Left ventricle myocardium inferior (tissue), 1 donor: Measurements from ENCODE around the gene TFAP2B. TPM values are rescaled to one million over a fixed set of nuclear protein-coding genes. Genes with fewer than 3 reads are reported as not detected.
A peak's percentile ranks its signal among the peaks of the same experiment; 100 is the strongest.

Experiments used
- DNase-seq: peaks from one replicate; pipeline ENCODE4 v3.0.0-alpha.2; 2020
- H3K27ac ChIP-seq: fragments of 200-600 bp; replicated peaks from 2 replicates; pipeline ENCODE4 v1.8.0; 2021
- H3K27me3 ChIP-seq: fragments of 200-600 bp; 2 replicates; pipeline ENCODE4 v1.8.0; 2021; ENCODE audit warnings: low read depth
- H3K36me3 ChIP-seq: fragments of 200-600 bp; 2 replicates; pipeline ENCODE4 v1.8.0; 2021
- H3K4me1 ChIP-seq: fragments of 200-600 bp; 2 replicates; pipeline ENCODE4 v1.8.0; 2021
- H3K4me3 ChIP-seq: fragments of 200-600 bp; 2 replicates; pipeline ENCODE4 v1.8.0; 2021; ENCODE audit warnings: mild to moderate bottlenecking, moderate library complexity
- H3K9me3 ChIP-seq: fragments of 200-600 bp; replicated peaks from 2 replicates; pipeline ENCODE4 v1.8.0; 2021
- CTCF ChIP-seq: fragments of 200-600 bp; IDR thresholded peaks from 2 replicates; pipeline ENCODE4 v1.8.0; 2021; ENCODE audit warnings: antibody characterized with exemption, mild to moderate bottlenecking, borderline replicate concordance
- intact Hi-C: fragments of 100-400 bp; cut with micrococcal nuclease; formaldehyde crosslinking; loops from one replicate; pipeline ENCODE4 v1.11.0; 2022
- total RNA-seq: library from RNA; stranded (reverse); fragmentation: NEBNext Ultra II Directional; extraction: Animal tissue kit (Norgen Biotek cat#: 25700); gene quantifications from one replicate; pipeline ENCODE4 v1.2.1, GENCODE V29; 2021
- donor health status: DM: no; HTN: yes; CAD: no; lungs with severe emphysema.

TFAP2B gene
- total RNA-seq, 1 donor from 2014 or later: not detected

DNA sequence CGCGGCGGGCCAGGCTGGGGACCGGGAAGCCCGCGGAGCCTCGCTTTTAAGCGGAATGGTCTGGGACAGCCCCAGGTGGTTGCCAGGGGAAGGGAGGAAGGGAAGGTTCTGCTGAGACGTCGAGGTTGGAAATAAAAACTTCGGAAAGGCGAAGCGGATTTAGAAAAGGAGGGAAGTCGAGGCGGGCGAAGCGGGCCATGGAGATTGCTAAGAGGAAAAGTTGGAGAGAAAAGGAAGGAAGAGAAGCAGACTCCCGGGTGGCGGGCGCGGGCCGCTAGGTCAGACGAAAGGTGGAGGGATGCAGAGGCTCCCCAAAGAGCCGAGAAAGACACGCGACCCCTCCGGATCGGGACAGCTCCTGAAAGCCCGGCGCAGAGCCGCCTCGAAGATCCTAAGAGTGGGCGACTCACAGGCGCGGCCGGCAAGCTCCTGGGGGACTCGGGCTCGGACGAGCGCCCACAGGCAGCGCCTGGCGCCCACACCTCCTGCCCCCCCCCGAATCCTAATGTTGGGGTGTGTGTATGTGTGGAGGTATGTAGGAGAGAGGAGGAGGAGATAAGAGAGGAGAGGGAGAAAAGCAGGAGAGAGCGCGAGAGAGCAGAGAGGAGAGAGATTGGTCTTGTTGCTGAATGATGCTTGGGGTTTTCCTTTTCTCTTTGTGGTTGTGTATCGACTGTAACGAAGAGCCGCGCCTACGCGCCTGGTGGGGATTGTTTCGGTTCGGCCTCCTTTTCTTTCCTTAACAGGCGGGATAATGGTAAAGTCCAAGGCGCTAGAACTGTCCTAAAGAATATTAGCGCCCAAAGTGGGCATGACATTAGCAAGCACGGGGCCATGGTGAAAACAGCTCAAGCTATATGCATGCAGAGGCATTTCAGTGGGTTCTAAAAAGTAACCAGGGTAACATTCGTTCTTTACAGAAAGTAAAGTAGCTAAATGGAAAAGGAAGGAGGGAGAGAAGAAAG, 1.5 kb downstream of the TFAP2B start:
- no peaks in the 10 kb centered on the region for H3K36me3 ChIP-seq
- H3K27me3 ChIP-seq: peaks cover 100% of the 10 kb centered on the region
- H3K27ac ChIP-seq: no peak overlapping the region
- DNase-seq: no peak
- H3K9me3 ChIP-seq: no peaks in the 10 kb centered on the region
- H3K4me1 ChIP-seq: peaks cover 19% of the 10 kb centered on the region
- TF ChIP-seq CTCF: no peak
- peak overlapping the region; percentile 45 for H3K4me3 ChIP-seq
- intact Hi-C loops: loop anchor here (10.0 kb wide), 1 partner anchor 1135 kb away; no protein-coding TSS in a partner anchor

DNA sequence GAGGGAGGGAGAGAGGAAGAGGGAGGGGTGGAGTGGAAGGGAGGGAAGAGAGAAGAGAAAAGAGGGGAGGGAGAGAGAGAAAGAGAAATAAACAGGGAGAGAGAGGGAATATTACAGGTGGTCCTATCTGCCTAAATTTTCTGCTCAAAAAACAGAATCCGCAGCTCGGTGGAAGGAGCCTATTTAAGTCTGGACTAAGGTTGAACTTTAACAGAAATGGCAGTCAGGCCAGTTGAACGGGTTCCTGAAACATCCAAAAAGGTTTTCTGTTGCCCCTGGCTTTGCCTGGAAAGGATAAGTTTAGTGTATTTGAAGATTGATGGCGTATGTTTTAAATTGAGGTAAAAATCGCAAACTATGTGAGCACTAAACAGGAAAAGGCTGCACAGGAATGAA, 2.2 kb downstream of the TFAP2B start:
- H3K4me3 ChIP-seq: no peak overlapping the region
- no peak overlapping the region for H3K27ac ChIP-seq
- H3K36me3 ChIP-seq: no peaks in the 10 kb centered on the region
- no peak for TF ChIP-seq CTCF
- no peak for DNase-seq
- peaks cover 16% of the 10 kb centered on the region for H3K4me1 ChIP-seq
- peaks cover 100% of the 10 kb centered on the region for H3K27me3 ChIP-seq
- intact Hi-C loops: no loop called here
- no peaks in the 10 kb centered on the region for H3K9me3 ChIP-seq

GRCh38 chr6:50821441-50822077, 2.9 kb downstream of the TFAP2B start:
- no peak for DNase-seq
- Histone ChIP-seq H3K4me3 (no peak overlapping the region), H3K36me3 (no peaks in the 10 kb centered on the region), H3K4me1 (peaks cover 14% of the 10 kb centered on the region), H3K9me3 (no peaks in the 10 kb centered on the region), H3K27me3 (peaks cover 100% of the 10 kb centered on the region), H3K27ac (no peak overlapping the region)
- intact Hi-C loops: no loop called here
- no peak for TF ChIP-seq CTCF

GRCh38 chr6:50822078-50822476, 3.4 kb downstream of the TFAP2B start:
- DNase-seq: no peak

More at GRCh38 chr6:50822078-50822476, 3.4 kb downstream of the TFAP2B start:
- intact Hi-C loops: no loop called here
- no peaks in the 10 kb centered on the region for H3K9me3 ChIP-seq
- no peaks in the 10 kb centered on the region for H3K36me3 ChIP-seq
- no peak for TF ChIP-seq CTCF
- no peak overlapping the region for H3K27ac ChIP-seq
- H3K27me3 ChIP-seq: peaks cover 100% of the 10 kb centered on the region
- no peak overlapping the region for H3K4me3 ChIP-seq
- H3K4me1 ChIP-seq: peaks cover 14% of the 10 kb centered on the region
